H1 (cell line): ENCODE results near the gene INPP4B.

Experiments used
- CHD2 ChIP-seq: IDR thresholded peaks from 2 replicates; pipeline ENCODE4 v1.6.1; 2012; ENCODE audit warnings: low read length, improper control_type of control experiment
- EGR1 ChIP-seq: IDR thresholded peaks from 2 replicates; pipeline ENCODE4 v1.6.1; 2011; ENCODE audit warnings: low read depth, low read length, borderline replicate concordance
- EZH2 ChIP-seq: fragments of 200-600 bp; sonication (generic); IDR thresholded peaks from 2 replicates; pipeline ENCODE4 v1.7.1; 2012; ENCODE audit warnings: low read depth, mild to moderate bottlenecking, moderate library complexity, low read length, inconsistent platforms; ENCODE audit not compliant: severe bottlenecking
- POLR2AphosphoS5 ChIP-seq: IDR thresholded peaks from 2 replicates; pipeline ENCODE4 v1.6.1; 2011; ENCODE audit warnings: low read depth, low read length
- RAD21 ChIP-seq, 2 experiments: IDR thresholded peaks in 1 of 2; conservative IDR thresholded peaks in 1 of 2; 2 replicates each; pipeline ENCODE4 v1.6.1; 2011; ENCODE audit warnings: low read depth in 2 of 2, low read length in 2 of 2, improper control_type of control experiment in 1 of 2, inconsistent platforms in 1 of 2, mild to moderate bottlenecking in 1 of 2, moderate library complexity in 1 of 2
- SIN3A ChIP-seq, 2 experiments: IDR thresholded peaks in 1 of 2; conservative IDR thresholded peaks in 1 of 2; 2 replicates each; pipeline ENCODE4 v1.6.1; 2011 to 2012; ENCODE audit warnings: low read length in 2 of 2, improper control_type of control experiment in 1 of 2, low read depth in 1 of 2, mild to moderate bottlenecking in 1 of 2
- SP1 ChIP-seq: IDR thresholded peaks from 2 replicates; pipeline ENCODE4 v1.6.1; 2011; ENCODE audit warnings: low read depth, low read length
- YY1 ChIP-seq: IDR thresholded peaks from 2 replicates; pipeline ENCODE4 v1.6.1; 2011; ENCODE audit warnings: low read depth, mild to moderate bottlenecking, low read length
- TF ChIP-seq, protein P1 (sequence below), 3 experiments: IDR thresholded peaks; 1 replicate in 2 of 3; 2 replicates in 1 of 3; pipeline versions ENCODE4 v1.5.1 to v1.6.1; 2011; ENCODE audit warnings: low read length in 3 of 3, mild to moderate bottlenecking in 3 of 3, inconsistent platforms in 2 of 3, low read depth in 1 of 3, moderate library complexity in 1 of 3; ENCODE audit not compliant: insufficient read depth in 1 of 3; ENCODE audit errors: control extremely low read depth in 1 of 3

DNA sequence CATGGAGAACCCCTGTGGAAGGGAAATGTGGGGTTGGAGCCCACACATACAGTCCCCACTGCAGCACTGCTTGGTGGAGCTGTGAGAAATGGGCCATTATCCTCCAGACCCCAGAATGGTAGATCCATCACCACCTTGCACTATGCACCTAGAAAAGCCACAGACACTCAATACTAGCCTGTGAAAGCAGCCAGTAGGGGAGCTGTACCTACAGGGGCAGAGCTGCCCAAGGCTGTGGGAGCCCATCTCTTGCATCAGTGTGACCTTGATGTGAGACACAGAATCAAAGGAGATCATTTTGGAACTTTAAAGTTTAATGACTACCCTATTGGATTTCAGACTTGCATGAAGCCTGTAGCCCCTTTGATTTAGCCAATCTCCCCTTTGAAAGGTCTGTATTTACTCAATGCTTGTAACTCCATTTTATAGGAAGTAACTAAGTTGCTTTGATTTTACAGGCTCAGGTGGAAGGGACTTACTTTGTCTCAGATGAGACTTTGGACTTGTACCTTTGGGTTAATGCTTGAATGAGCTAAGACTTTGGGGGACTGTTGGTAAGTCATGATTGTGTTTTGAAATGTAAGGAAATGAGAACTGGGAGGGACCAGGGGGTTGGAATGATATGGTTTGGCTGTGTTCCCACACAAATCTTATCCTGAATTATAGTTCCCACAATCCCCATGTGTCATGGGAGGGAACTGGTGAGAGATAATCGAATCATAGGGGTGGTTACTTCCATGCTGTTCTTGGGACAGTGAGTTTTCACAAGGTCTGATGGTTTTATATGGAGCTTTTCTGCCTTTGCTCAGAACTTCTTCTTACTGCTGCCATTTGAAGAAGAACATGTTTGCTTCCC is 352.6 kb downstream of the INPP4B start:
- TF ChIP-seq YY1 (no peak), RAD21 (IDR thresholded peaks at IDR 0.05 in 1 of 2, conservative IDR thresholded peaks at IDR 0.05 in 1 of 2; ENCODE audit: low read depth in 2 of 2, low read length in 2 of 2) (no peak), SP1 (no peak), POLR2AphosphoS5 (no peak), EZH2 (no peak), SIN3A (conservative IDR thresholded peaks at IDR 0.05 in 1 of 2, IDR thresholded peaks at IDR 0.05 in 1 of 2; ENCODE audit: low read depth in 1 of 2, low read length in 2 of 2) (no peak), CHD2 (no peak), EGR1 (no peak)
- TF ChIP-seq, protein P1, sequence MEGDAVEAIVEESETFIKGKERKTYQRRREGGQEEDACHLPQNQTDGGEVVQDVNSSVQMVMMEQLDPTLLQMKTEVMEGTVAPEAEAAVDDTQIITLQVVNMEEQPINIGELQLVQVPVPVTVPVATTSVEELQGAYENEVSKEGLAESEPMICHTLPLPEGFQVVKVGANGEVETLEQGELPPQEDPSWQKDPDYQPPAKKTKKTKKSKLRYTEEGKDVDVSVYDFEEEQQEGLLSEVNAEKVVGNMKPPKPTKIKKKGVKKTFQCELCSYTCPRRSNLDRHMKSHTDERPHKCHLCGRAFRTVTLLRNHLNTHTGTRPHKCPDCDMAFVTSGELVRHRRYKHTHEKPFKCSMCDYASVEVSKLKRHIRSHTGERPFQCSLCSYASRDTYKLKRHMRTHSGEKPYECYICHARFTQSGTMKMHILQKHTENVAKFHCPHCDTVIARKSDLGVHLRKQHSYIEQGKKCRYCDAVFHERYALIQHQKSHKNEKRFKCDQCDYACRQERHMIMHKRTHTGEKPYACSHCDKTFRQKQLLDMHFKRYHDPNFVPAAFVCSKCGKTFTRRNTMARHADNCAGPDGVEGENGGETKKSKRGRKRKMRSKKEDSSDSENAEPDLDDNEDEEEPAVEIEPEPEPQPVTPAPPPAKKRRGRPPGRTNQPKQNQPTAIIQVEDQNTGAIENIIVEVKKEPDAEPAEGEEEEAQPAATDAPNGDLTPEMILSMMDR (IDR thresholded peaks at IDR 0.05; ENCODE audit: control extremely low read depth in 1 of 3, insufficient read depth in 1 of 3, low read depth in 1 of 3, low read length in 3 of 3): peak in 1 of 3 experiments; percentile 13; a peak in 1 of 4 replicates
